Rectal smooth muscle tissue (tissue), 1 donor: ENCODE data around the gene PRXL2C.
"Not testable (repeated sequence)": the region's sequence is repeated elsewhere in the genome, so short reads cannot be mapped to it uniquely, and the experiment has no call there.

Source experiments
- H3K27ac ChIP-seq: one replicate; pipeline ENCODE4 v1.7.0; 2013; ENCODE audit warnings: low read depth, low read length, inconsistent platforms
- H3K27me3 ChIP-seq: one replicate; pipeline ENCODE4 v1.7.0; 2013; ENCODE audit warnings: low read length; ENCODE audit not compliant: control insufficient read depth, insufficient read depth
- H3K36me3 ChIP-seq: one replicate; pipeline ENCODE4 v1.7.0; 2013; ENCODE audit warnings: low read length; ENCODE audit not compliant: control insufficient read depth, insufficient read depth
- H3K4me1 ChIP-seq: one replicate; pipeline ENCODE4 v1.7.0; 2013; ENCODE audit warnings: low read length; ENCODE audit not compliant: control insufficient read depth, insufficient read depth
- H3K4me3 ChIP-seq: one replicate; pipeline ENCODE4 v1.7.0; 2013; ENCODE audit warnings: low read length
- H3K9ac ChIP-seq: one replicate; pipeline ENCODE4 v1.7.0; 2013; ENCODE audit warnings: low read length

The PRXL2C gene

GRCh38 chr9:96666653-96667362 lies 11.7 kb upstream of the PRXL2C start:
- H3K27ac ChIP-seq, H3K4me1 ChIP-seq, H3K9ac ChIP-seq, H3K27me3 ChIP-seq, H3K36me3 ChIP-seq, H3K4me3 ChIP-seq: not testable (repeated sequence)

- Histone ChIP-seq H3K27me3 (no peaks in the 10 kb centered on the region), H3K27ac (no peak overlapping the region)
Measured at GRCh38 chr9:96665789-96666188, 10.7 kb upstream of the PRXL2C start.

GRCh38 chr9:96663506-96664120 lies 8.5 kb upstream of the PRXL2C start:
- no peak overlapping the region for H3K9ac ChIP-seq
- no peaks in the 10 kb centered on the region for H3K36me3 ChIP-seq
- no peaks in the 10 kb centered on the region for H3K27me3 ChIP-seq
- no peaks in the 10 kb centered on the region for H3K4me1 ChIP-seq
- H3K4me3 ChIP-seq = no peak overlapping the region
- H3K27ac ChIP-seq = no peak overlapping the region

More at GRCh38 chr9:96665789-96666188, 10.7 kb upstream of the PRXL2C start:
- Histone ChIP-seq H3K4me3 (no peak overlapping the region), H3K9ac (no peak overlapping the region), H3K4me1 (no peaks in the 10 kb centered on the region), H3K36me3 (no peaks in the 10 kb centered on the region)

DNA sequence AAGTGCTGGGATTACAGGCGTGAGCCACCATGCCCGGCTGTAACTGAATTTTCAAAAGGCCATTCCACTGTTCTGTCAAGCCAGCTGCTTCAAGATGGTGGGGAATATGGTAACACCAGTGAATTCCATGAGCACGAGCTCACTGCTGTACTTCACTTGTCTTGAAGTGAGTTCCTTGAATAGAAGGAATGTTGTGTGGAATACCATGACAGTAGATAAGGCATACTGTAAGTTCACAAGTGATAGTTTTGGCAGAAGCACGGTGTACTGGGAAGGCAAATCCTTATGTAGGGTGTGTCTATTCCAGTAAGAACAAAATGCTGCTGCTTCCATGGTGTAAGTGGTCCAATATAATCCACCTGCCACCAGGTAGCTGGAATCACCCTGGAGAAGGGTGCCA lies 6.6 kb upstream of the PRXL2C start:
- Histone ChIP-seq H3K27me3 (no peaks in the 10 kb centered on the region), H3K9ac (no peak overlapping the region), H3K4me1 (no peaks in the 10 kb centered on the region)

GRCh38 chr9:96660692-96661248 lies 5.7 kb upstream of the PRXL2C start:
- H3K4me1 ChIP-seq = no peaks in the 10 kb centered on the region
- no peak overlapping the region for H3K4me3 ChIP-seq
- H3K36me3 ChIP-seq = no peaks in the 10 kb centered on the region
- H3K9ac ChIP-seq = no peak overlapping the region
- H3K27ac ChIP-seq = no peak overlapping the region
- H3K27me3 ChIP-seq = no peaks in the 10 kb centered on the region

More for the DNA sequence above, 6.6 kb upstream of the PRXL2C start:
- Histone ChIP-seq H3K27ac (no peak overlapping the region), H3K4me3 (no peak overlapping the region), H3K36me3 (no peaks in the 10 kb centered on the region)

GRCh38 chr9:96654450-96655197 lies 493 bp downstream of the PRXL2C start:
- Histone ChIP-seq H3K9ac (peak overlapping the region; percentile 4), H3K4me3 (peak overlapping the region; percentile 74), H3K36me3 (no peaks in the 10 kb centered on the region), H3K27ac (peak overlapping the region; percentile 93), H3K4me1 (no peaks in the 10 kb centered on the region), H3K27me3 (no peaks in the 10 kb centered on the region)

DNA sequence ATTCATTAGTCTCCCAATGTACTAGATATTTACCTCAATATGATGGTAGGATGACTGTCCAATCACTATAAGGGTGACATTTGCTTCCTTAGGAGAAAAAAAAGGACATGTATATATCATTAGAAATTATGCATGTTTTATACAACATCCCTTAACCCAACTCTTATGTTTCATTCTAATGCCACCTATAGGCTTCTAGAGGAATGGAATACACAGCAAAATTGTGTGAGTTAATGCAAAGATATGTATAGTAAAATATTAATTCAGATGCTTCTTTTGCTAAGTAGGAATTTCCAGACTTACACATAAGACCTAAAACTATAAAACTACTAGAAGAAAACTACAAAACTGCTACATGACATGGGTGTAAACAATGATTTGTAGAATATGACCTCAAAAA lies 3.5 kb downstream of the PRXL2C start:
- H3K4me1 ChIP-seq = no peaks in the 10 kb centered on the region
- H3K9ac ChIP-seq = no peak overlapping the region
- H3K4me3 ChIP-seq = no peak overlapping the region
- no peaks in the 10 kb centered on the region for H3K27me3 ChIP-seq
- H3K36me3 ChIP-seq = no peaks in the 10 kb centered on the region
- H3K27ac ChIP-seq = no peak overlapping the region

GRCh38 chr9:96649620-96650324 lies 5.3 kb downstream of the PRXL2C start:
- no peak overlapping the region for H3K9ac ChIP-seq
- H3K36me3 ChIP-seq = no peaks in the 10 kb centered on the region
- H3K27me3 ChIP-seq = no peaks in the 10 kb centered on the region
- H3K4me1 ChIP-seq = no peaks in the 10 kb centered on the region
- no peak overlapping the region for H3K27ac ChIP-seq
- H3K4me3 ChIP-seq = no peak overlapping the region

GRCh38 chr9:96646081-96646991 lies 8.8 kb downstream of the PRXL2C start:
- H3K27ac ChIP-seq = peak overlapping the region; percentile 7
- H3K4me3 ChIP-seq = no peak overlapping the region
- no peaks in the 10 kb centered on the region for H3K4me1 ChIP-seq
- peaks cover 8% of the 10 kb centered on the region for H3K36me3 ChIP-seq
- no peaks in the 10 kb centered on the region for H3K27me3 ChIP-seq
- no peak overlapping the region for H3K9ac ChIP-seq

- Histone ChIP-seq H3K27ac (no peak overlapping the region), H3K4me1 (no peaks in the 10 kb centered on the region), H3K4me3 (no peak overlapping the region), H3K27me3 (no peaks in the 10 kb centered on the region), H3K36me3 (peaks cover 8% of the 10 kb centered on the region), H3K9ac (no peak overlapping the region)
Measured at GRCh38 chr9:96644137-96644536, 11.0 kb downstream of the PRXL2C start.

DNA sequence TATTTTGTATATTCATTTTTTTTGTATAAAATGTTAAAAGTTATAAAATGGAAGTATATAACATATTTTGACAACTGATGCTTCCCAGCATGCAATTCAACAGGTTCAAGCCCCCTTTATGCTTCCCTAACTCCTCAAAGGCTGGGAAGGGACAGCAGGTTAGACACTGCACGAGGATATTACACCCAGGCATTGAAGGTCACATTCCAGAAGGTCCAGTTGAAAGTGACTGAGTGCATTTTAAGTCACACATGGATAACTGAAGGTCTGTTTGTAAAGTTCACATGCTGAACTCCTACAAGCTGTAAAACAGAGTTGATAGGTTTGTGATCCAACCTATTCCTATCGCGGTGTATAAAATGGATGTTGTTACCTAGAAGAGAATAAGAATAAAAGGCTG lies 13.6 kb downstream of the PRXL2C start:
- no peaks in the 10 kb centered on the region for H3K27me3 ChIP-seq
- no peak overlapping the region for H3K4me3 ChIP-seq
- H3K36me3 ChIP-seq = peaks cover 8% of the 10 kb centered on the region
- no peak overlapping the region for H3K27ac ChIP-seq
- H3K9ac ChIP-seq = no peak overlapping the region
- no peaks in the 10 kb centered on the region for H3K4me1 ChIP-seq
